ENCODE results near the gene TBATA.

TBATA gene, protein sequence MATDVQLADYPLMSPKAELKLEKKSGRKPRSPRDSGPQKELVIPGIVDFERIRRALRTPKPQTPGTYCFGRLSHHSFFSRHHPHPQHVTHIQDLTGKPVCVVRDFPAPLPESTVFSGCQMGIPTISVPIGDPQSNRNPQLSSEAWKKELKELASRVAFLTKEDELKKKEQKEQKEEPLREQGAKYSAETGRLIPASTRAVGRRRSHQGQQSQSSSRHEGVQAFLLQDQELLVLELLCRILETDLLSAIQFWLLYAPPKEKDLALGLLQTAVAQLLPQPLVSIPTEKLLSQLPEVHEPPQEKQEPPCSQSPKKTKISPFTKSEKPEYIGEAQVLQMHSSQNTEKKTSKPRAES

DNA sequence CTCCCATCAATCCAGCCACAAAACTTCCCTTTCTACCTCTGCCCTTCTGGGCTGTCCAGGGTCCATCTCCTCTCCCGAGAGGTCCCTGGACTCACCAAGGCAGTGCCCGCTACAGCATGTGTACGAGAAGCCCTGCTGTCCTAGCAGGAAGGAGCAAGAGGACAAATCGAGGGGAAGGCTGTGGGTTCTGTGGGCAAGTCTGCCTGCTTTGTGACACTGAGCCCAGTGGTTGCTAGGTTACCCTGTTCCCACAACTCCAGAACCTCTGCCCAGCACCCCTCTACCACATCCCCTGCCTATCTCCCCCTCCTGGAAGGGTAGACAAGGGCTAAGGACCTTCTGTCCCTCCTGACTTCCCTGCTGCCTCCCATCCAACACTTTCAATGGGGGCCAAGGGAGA lies at the start of gene TBATA:
TBATA (minus strand) TSS at position 188 of the 400 bp plus-strand sequence. CDS start 1,998 bp downstream, outside the sequence.
- no peak for DNase-seq (ENCODE audit: low read depth)

DNA sequence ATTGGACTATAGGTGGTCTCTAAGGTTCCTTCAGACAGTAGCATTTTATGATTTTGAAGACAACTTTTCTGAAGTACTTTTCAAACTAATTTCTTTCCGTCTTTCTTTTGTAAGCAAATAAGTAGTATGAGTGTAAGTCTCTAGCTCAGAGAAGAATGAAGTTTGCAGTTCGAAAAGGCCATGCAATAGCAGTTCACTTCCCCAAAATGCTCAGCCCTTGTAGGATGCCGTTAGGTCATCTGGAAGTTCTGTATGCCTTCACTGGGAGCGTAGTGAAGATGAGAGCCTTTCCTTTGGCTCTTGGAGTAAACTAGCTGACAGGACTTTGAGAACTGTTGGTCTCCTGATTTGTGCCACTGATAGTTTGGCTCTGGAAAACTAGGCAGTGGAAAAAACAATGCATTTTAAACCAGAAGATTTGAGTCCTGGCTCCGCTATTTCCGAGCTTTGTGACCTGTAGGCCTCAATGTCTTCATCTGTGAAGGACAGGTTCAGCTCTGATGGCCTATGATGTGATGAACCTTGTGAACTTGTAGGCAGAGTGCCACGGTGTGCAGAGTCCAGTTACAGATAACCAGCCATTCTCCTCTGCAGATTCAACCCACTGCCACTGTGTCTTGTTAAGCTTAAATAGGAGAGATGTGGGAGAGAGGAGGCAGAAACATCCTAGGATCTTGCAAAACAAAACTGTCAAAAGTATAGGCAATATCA lies 49.4 kb upstream of the TBATA start:
- no peak for DNase-seq (ENCODE audit: low read depth)

DNA sequence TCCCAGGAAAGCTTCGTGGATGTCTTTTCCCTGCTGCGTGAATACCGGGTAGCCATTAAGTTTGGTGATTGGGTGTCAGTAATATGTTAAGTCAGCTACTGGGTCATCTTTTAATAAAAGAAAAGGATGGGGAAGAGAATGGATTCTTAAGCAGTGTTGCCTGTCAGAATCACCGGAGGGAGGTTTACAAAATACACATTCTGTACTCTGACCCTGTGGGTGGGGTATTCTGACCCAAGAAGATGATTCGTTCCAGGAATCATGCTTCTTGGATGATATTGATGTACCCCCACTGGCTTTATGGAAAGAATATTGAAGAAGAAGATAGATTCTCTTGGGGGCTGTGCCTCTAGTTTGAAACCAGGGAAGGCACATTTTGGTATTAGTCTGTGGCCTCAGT lies 48.8 kb upstream of the TBATA start:
- no peak for DNase-seq (ENCODE audit: low read depth)

DNA sequence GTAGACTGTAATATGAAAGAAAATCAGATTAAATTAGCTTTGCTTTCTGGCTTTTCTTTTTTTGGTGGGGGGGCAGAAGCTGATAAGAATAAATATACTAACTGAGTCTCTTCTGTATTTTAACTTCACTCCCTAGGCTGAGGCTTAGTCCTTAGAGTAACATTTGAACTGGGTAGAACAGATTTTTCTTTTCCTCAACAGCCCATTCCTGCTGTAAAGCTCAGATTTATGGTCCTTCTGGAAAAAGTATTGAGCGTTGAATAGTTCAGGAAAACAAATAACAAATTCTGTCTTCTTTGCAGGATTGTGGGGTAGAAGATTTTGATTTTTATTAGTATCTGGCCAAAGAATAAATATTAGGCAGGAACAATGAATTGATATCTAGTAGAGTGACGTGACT lies 48.4 kb upstream of the TBATA start:
- DNase-seq (ENCODE audit: low read depth) = no peak

DNA sequence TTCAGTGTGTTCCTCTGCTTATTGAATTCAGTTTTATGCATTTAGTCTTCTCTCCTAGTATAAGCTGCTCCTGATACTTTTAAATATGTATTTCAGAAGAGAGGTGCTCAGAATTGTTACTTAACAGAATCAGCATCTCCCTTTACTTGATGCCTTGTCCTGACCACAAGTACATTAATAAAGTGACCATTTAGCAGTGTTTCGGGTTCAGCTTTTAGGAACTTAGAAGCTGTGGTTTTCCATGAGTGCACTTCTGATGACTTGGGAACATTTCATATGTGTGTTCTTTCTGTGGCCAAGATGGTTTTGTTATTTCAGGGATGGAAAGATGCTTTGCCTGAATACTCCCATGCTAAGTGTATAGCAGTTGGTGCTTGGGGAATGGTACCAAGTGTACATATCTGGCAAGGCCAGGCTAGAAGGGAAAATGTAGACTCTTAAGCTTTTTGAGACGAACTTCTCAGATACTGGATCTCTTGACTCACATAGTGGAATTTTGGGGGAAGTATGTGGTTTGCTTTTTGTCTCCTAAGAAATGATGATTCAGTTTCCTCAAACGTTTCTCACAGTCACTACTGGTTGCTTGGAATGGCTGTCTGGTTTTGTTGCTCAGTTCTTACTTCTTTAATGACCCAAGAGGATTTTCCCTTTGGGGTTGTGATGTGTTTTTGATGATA lies 47.8 kb upstream of the TBATA start:
- DNase-seq (ENCODE audit: low read depth) = no peak

GRCh38 chr10:70832221-70832620 lies 47.0 kb upstream of the TBATA start:
- no peak for DNase-seq (ENCODE audit: low read depth)

DNA sequence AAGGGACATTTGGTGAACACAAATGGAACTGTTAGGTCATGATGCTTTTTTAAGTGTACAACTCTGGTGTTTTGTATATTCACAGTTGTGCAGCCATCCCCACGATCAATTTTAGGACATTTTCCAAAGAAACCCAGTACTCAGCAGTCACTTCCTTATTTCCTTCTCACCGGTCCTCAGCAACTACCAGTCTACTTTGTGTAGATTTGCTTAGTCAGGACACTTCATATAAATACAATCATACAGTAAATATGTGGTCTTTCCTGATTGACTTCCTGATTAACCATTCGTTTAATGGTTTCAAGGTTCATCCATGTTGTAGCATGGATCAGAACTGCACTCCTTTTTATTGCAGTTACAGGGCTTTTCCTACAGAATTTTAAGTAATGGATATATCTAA lies 45.0 kb upstream of the TBATA start:
- no peak for DNase-seq (ENCODE audit: low read depth)

- DNase-seq (ENCODE audit: low read depth) = no peak
These were observed 44.4 kb upstream of the TBATA start for GRCh38 chr10:70829543-70829942.

DNA sequence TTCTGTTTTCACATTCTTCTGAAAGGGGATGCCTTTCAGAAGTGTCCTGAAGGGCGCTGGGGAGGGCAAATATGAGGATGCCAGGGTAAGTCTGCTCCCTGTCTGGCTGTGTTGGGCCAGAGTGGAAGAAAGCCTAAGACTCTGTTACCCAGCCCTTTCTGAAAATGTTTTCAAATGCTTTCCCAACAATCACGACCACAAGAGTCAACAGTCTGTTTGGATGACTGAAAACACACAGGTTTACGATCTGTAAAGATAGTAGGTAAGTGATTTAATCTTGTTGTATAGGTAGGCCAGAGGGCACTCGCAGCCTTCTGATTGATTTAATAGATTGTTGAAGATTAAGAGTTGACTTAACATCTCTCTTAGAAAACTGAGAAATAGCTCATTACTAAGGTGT lies 43.7 kb upstream of the TBATA start:
- DNase-seq (ENCODE audit: low read depth) = no peak

DNA sequence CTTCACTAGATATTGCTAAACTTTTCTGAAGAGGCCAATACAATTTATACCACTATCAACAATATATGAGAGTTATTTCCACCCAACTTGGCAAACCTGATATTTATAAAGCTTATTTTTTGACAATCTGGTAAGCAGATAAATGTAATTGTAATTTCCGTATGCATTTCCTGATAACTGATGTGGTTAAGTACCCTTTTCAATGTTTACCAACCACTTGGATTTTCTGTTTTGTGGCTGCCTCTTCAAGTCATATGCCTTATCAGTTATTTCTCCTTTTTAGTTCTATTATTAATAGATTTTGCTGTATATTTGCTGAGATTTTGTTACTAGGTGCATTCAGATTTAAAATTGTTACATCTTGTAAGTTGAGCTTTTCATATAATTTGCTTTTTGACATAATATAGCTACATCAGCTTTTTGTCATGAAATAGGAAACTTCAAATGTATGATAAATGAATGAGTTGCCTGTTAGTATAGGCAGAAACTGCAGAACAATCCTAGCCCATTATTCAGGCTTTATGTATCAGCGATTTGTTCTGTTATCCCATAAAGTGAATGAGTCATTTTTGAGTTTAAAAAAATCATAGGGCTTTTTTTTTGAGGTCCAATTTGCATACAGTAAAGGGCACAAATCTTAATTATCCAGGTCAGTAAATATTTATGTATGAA lies 42.0 kb upstream of the TBATA start:
- DNase-seq (ENCODE audit: low read depth) = no peak

DNA sequence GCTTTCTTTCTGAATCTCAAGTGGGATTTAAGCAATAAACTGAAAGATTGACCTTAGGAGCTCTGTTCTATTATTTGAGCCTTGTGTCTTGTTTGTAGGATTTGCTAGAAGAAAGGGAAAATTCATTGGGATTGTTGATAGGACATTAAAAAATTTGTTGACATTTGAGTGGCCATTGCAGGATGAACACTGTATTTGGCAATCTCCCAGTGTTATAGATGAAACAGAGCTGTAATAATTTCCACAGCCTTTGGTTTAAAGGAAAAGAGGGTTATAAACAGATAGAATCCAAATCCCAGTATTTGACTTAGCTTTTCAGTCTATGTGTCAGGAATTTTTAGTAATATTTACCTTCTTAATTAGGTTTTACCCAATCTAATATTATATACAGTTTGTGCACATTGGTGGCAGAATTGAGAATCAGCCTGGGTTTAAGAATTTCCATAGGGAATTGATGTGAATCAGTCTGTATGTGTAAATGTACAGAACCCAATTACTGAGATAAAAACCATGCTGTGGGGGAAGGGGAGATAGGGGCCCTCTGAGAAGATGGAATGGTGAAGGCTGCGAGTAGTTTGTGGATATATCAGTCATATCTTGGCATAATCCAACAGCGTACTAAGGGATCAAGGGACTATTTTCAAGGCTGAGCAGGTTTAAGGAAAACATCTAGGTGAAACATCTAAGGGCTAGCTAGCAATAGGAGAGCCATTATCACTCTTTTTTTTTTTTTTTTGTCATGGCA lies 37.1 kb upstream of the TBATA start:
- no peak for DNase-seq (ENCODE audit: low read depth)

GRCh38 chr10:70820976-70821750 lies 36.0 kb upstream of the TBATA start:
- no peak for DNase-seq (ENCODE audit: low read depth)

GRCh38 chr10:70816220-70816894 lies 31.2 kb upstream of the TBATA start:
- peak; percentile 2 for DNase-seq (ENCODE audit: low read depth)

DNA sequence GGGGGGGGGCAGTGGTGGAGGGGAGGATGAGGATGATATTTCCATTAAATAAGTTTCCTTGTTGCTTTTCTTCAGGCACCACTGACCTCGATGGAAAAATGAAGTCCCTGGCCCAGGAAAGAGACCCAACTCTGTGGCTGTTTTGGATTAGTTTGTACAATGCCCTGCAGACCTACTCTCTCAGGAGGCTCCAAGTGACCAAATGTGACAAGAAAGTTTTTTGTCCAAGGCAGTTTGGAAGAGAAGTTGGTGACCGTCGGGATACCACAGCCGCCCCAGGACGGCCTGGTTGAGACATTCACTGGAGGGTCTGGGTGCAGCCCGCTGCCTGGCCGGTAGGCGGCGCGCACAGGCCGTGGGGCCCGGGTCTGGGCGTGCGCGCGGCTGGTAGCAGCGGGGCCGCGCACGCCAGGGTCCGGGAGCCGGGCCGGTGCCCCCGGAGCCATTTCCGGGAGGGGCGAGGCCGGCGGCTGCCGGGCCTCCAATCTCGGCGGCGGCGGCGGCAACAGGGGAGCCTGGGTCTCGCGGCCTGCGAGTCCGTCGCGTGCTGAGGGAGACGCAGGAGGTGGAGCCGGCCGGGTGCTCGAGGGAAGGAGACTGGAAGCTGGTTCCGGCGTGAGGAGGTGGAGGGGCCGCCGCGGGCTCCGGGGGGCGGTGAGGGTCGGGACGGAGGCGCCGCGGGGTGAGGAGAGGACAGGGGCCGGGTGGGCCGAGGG lies 30.5 kb upstream of the TBATA start, which contains the start of gene SGPL1:
SGPL1 (plus strand) TSS at position 445 of the 716 bp plus-strand sequence. CDS start 906 bp downstream, outside the sequence.
- peak; percentile 68 for DNase-seq (ENCODE audit: low read depth)

- no peak for DNase-seq (ENCODE audit: low read depth)
These were observed 28.9 kb upstream of the TBATA start for GRCh38 chr10:70814126-70814525.

DNA sequence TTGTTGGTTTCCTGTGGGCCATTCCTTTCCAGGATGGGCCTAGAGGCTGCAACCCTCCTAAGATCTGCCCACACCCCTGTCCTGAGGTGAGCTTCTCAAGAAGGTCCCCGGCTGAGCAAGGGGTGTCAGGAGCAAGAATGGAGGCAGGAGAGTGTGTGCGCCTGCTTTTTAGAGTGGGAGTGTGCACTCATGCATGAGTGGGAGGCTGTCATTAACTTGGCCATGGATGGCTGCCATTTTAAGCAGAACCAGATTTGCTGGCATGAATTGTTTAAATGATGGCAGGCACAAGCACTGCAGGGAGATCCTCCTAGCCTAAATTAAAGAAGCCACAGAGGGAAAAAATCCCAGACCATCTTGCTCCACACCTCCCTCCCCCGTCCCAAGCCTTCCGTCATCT lies 27.6 kb upstream of the TBATA start:
- DNase-seq (ENCODE audit: low read depth) = no peak

DNA sequence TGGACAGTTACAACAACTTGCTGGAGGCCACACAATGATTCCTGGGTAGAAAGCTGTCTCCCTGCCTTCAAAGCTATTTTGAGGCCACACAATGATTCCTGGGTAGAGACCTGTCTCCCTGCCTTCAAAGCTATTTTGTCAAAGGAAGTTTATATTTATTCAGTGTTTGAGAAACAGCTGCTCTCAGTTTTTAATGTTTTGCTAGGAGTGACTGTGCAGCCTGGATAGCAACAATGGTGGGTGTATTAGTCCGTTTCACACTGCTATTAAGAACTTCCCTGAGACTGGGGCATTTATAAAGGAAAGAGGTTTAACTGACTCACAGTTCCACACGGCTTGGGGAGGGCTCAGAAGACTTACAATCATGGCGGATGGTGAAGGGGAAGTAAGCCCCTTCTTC lies 26.7 kb upstream of the TBATA start:
- DNase-seq (ENCODE audit: low read depth) = no peak

GRCh38 chr10:70810967-70811366 lies 25.8 kb upstream of the TBATA start:
- DNase-seq (ENCODE audit: low read depth) = no peak

GRCh38 chr10:70809726-70810125 lies 24.5 kb upstream of the TBATA start:
- no peak for DNase-seq (ENCODE audit: low read depth)
